ENCODE data around the gene ALDH3A1. TPM values are rescaled to one million over a fixed set of nuclear protein-coding genes. Genes with fewer than 3 reads are reported as not detected.

The ALDH3A1 gene
- polyA plus RNA-seq, 3 donors, result not detected

- TF ChIP-seq CTCF (IDR thresholded peaks at IDR 0.05), result no peak
- Mint-ChIP-seq H3K4me1 (peaks cover 4% of the 10 kb centered on the region), H3K9me3 (no peaks in the 10 kb centered on the region), H3K27ac (no peak overlapping the region), H3K27me3 (ENCODE audit: low read depth in 3 of 3) (no peaks in the 10 kb centered on the region), H3K36me3 (peaks cover 63 to 85% of the 10 kb centered on the region in 2 donors), H3K4me3 (no peak overlapping the region)
- Histone ChIP-seq H3K9ac (ENCODE audit: insufficient read depth, low read length, poor library complexity, severe bottlenecking) (no peak overlapping the region), H3K4me3 (replicated peaks in 1 of 3; ENCODE audit: low read depth in 2 of 3, low read length in 3 of 3) (no peak overlapping the region), H3K4me2 (replicated peaks; ENCODE audit: extremely low read depth, low read length, poor library complexity, severe bottlenecking) (no peak overlapping the region), H3K4me1 (ENCODE audit: control insufficient read depth in 1 of 2, insufficient read depth in 2 of 2, low read length in 2 of 2) (no peaks in the 10 kb centered on the region), H3K9me3 (replicated peaks in 1 of 2; ENCODE audit: control insufficient read depth in 1 of 2, insufficient read depth in 1 of 2, low read length in 2 of 2) (no peaks in the 10 kb centered on the region), H3K79me2 (ENCODE audit: insufficient read depth, low read length) (no peaks in the 10 kb centered on the region), H4K20me1 (ENCODE audit: insufficient read depth, low read length) (no peaks in the 10 kb centered on the region), H2AFZ (ENCODE audit: insufficient read depth, low read depth, low read length, poor library complexity, severe bottlenecking) (no peak overlapping the region), H3K36me3 (replicated peaks in 1 of 2; ENCODE audit: control insufficient read depth in 1 of 2, insufficient read depth in 2 of 2, low read length in 2 of 2) (peaks cover 54 to 73% of the 10 kb centered on the region in 2 donors), H3K27ac (ENCODE audit: low read depth in 1 of 2, low read length in 2 of 2) (no peak overlapping the region), H3K27me3 (ENCODE audit: control insufficient read depth in 2 of 2, insufficient read depth in 2 of 2, low read length in 2 of 2) (no peaks in the 10 kb centered on the region)
- intact Hi-C loops (cut with micrococcal nuclease), result no loop called here
- no peak for DNase-seq
- WGBS (ENCODE audit: insufficient coverage), result 94% methylated on average over 2 of the region's 6 CpGs
These were observed 25.4 kb upstream of the ALDH3A1 start for GRCh38 chr17:19773534-19773933.

GRCh38 chr17:19771971-19772630 lies 24.0 kb upstream of the ALDH3A1 start:
- no peak overlapping the region for H3K4me2 ChIP-seq (replicated peaks; ENCODE audit: extremely low read depth, low read length, poor library complexity, severe bottlenecking)
- no peaks in the 10 kb centered on the region for H3K4me1 ChIP-seq (ENCODE audit: control insufficient read depth in 1 of 2, insufficient read depth in 2 of 2, low read length in 2 of 2)
- peaks cover 51 to 71% of the 10 kb centered on the region in 2 donors for H3K36me3 Mint-ChIP-seq
- no peak for DNase-seq
- H3K27me3 Mint-ChIP-seq (ENCODE audit: low read depth in 3 of 3), result no peaks in the 10 kb centered on the region
- TF ChIP-seq CTCF (IDR thresholded peaks at IDR 0.05), result no peak
- no peaks in the 10 kb centered on the region for H3K27me3 ChIP-seq (ENCODE audit: control insufficient read depth in 2 of 2, insufficient read depth in 2 of 2, low read length in 2 of 2)
- whole genome bisulfite sequencing (ENCODE audit: insufficient coverage), result 93% methylated on average over 3 of the region's 7 CpGs
- H3K36me3 ChIP-seq (replicated peaks in 1 of 2; ENCODE audit: control insufficient read depth in 1 of 2, insufficient read depth in 2 of 2, low read length in 2 of 2), result peaks cover 41 to 59% of the 10 kb centered on the region in 2 donors
- H3K4me3 Mint-ChIP-seq, result no peak overlapping the region
- H2AFZ ChIP-seq (ENCODE audit: insufficient read depth, low read depth, low read length, poor library complexity, severe bottlenecking), result no peak overlapping the region
- H3K9me3 Mint-ChIP-seq, result no peaks in the 10 kb centered on the region
- intact Hi-C loops (cut with micrococcal nuclease), result no loop called here
- no peak overlapping the region for H3K27ac ChIP-seq (ENCODE audit: low read depth in 1 of 2, low read length in 2 of 2)
- no peak overlapping the region for H3K9ac ChIP-seq (ENCODE audit: insufficient read depth, low read length, poor library complexity, severe bottlenecking)
- H3K27ac Mint-ChIP-seq, result no peak overlapping the region
- no peaks in the 10 kb centered on the region for H4K20me1 ChIP-seq (ENCODE audit: insufficient read depth, low read length)
- H3K4me3 ChIP-seq (replicated peaks in 1 of 3; ENCODE audit: low read depth in 2 of 3, low read length in 3 of 3), result no peak overlapping the region
- H3K79me2 ChIP-seq (ENCODE audit: insufficient read depth, low read length), result no peaks in the 10 kb centered on the region
- H3K9me3 ChIP-seq (replicated peaks in 1 of 2; ENCODE audit: control insufficient read depth in 1 of 2, insufficient read depth in 1 of 2, low read length in 2 of 2), result no peaks in the 10 kb centered on the region
- H3K4me1 Mint-ChIP-seq, result peaks cover 7% of the 10 kb centered on the region
